H9 (cell line): Measurements from ENCODE around the gene TMEM272. TPM values are rescaled to one million over a fixed set of nuclear protein-coding genes. Genes with fewer than 3 reads are reported as not detected.

ENCODE experiments used
- DNase-seq: peaks from one replicate; pipeline ENCODE4 v3.0.0-alpha.2; 2017
- H2AFZ ChIP-seq: one replicate; pipeline ENCODE4 v1.6.1; 2013; ENCODE audit warnings: mild to moderate bottlenecking, low read length, control low read depth, moderate library complexity
- H2AK5ac ChIP-seq: 2 replicates; pipeline ENCODE4 v1.6.1; 2013; ENCODE audit warnings: low read length, control low read depth, mixed read lengths; ENCODE audit not compliant: insufficient read length
- H2BK120ac ChIP-seq: one replicate; pipeline ENCODE4 v1.6.1; 2013; ENCODE audit warnings: low read depth, mild to moderate bottlenecking, low read length, control low read depth, inconsistent platforms; ENCODE audit not compliant: poor library complexity, severe bottlenecking
- H2BK12ac ChIP-seq: 2 replicates; pipeline ENCODE4 v1.6.1; 2013; ENCODE audit warnings: low read length, control low read depth, mixed read lengths, low read depth; ENCODE audit not compliant: insufficient read length
- H2BK15ac ChIP-seq: 2 replicates; pipeline ENCODE4 v1.6.1; 2013; ENCODE audit warnings: low read depth, low read length, control low read depth
- H2BK20ac ChIP-seq: one replicate; pipeline ENCODE4 v1.6.1; 2013; ENCODE audit warnings: low read depth, mild to moderate bottlenecking, low read length, control low read depth, inconsistent platforms; ENCODE audit not compliant: poor library complexity, severe bottlenecking
- H2BK5ac ChIP-seq: 2 replicates; pipeline ENCODE4 v1.6.1; 2013; ENCODE audit warnings: low read length, control low read depth, mixed read lengths; ENCODE audit not compliant: insufficient read length
- H3K14ac ChIP-seq: 2 replicates; pipeline ENCODE4 v1.6.1; 2013; ENCODE audit warnings: low read length, control low read depth; ENCODE audit not compliant: insufficient read depth
- H3K18ac ChIP-seq: 2 replicates; pipeline ENCODE4 v1.6.1; 2013; ENCODE audit warnings: low read depth, mild to moderate bottlenecking, mixed read lengths, low read length, control low read depth; ENCODE audit not compliant: insufficient read length
- H3K23ac ChIP-seq: 2 replicates; pipeline ENCODE4 v1.6.1; 2013; ENCODE audit warnings: low read length, control low read depth, mixed read lengths, low read depth; ENCODE audit not compliant: insufficient read length
- H3K23me2 ChIP-seq: 2 replicates; pipeline ENCODE4 v1.6.1; 2013; ENCODE audit warnings: low read depth, mild to moderate bottlenecking, mixed read lengths, low read length, control low read depth; ENCODE audit not compliant: insufficient read length, poor library complexity, severe bottlenecking
- H3K27ac ChIP-seq: 2 replicates; pipeline ENCODE4 v1.5.1; 2013; ENCODE audit warnings: low read length, control low read depth, mixed read lengths, low read depth; ENCODE audit not compliant: insufficient read length
- H3K27me3 ChIP-seq: 2 replicates; pipeline ENCODE4 v1.6.1; 2013; ENCODE audit warnings: low read length, control low read depth, inconsistent platforms; ENCODE audit not compliant: insufficient read depth
- H3K4ac ChIP-seq: 2 replicates; pipeline ENCODE4 v1.6.1; 2013; ENCODE audit warnings: low read depth, mild to moderate bottlenecking, control low read depth, inconsistent platforms, low read length, moderate library complexity
- H3K4me1 ChIP-seq: 2 replicates; pipeline ENCODE4 v1.6.1; 2013; ENCODE audit warnings: low read length, control low read depth, inconsistent platforms; ENCODE audit not compliant: insufficient read depth
- H3K4me2 ChIP-seq: 2 replicates; pipeline ENCODE4 v1.6.1; 2013; ENCODE audit warnings: low read length, control low read depth, mixed read lengths; ENCODE audit not compliant: insufficient read length, insufficient read depth
- H3K56ac ChIP-seq: 2 replicates; pipeline ENCODE4 v1.6.1; 2013; ENCODE audit warnings: low read depth, mild to moderate bottlenecking, mixed read lengths, low read length, control low read depth; ENCODE audit not compliant: insufficient read length
- H3K79me1 ChIP-seq: 2 replicates; pipeline ENCODE4 v1.6.1; 2013; ENCODE audit warnings: low read depth, mild to moderate bottlenecking, moderate library complexity, low read length, control low read depth, inconsistent platforms; ENCODE audit not compliant: insufficient read depth, poor library complexity, severe bottlenecking
- H3K79me2 ChIP-seq: 2 replicates; pipeline ENCODE4 v1.6.1; 2013; ENCODE audit warnings: low read length, control low read depth, inconsistent platforms; ENCODE audit not compliant: insufficient read depth
- H3K9ac ChIP-seq: 2 replicates; pipeline ENCODE4 v1.6.1; 2013; ENCODE audit warnings: low read length, control low read depth, mixed read lengths; ENCODE audit not compliant: insufficient read length; ENCODE audit errors: extremely low read depth
- H3K9me3 ChIP-seq: one replicate; pipeline ENCODE4 v1.6.1; 2013; ENCODE audit warnings: low read depth, low read length, inconsistent platforms; ENCODE audit not compliant: control insufficient read depth
- H3T11ph ChIP-seq: one replicate; pipeline ENCODE4 v1.6.1; 2013; ENCODE audit warnings: mild to moderate bottlenecking, low read length, control low read depth, inconsistent platforms
- H4K20me1 ChIP-seq: one replicate; pipeline ENCODE4 v1.6.1; 2013; ENCODE audit not compliant: control insufficient read depth, insufficient read length, insufficient read depth
- H4K5ac ChIP-seq: 2 replicates; pipeline ENCODE4 v1.6.1; 2013; ENCODE audit warnings: low read depth, mild to moderate bottlenecking, mixed read lengths, low read length, control low read depth; ENCODE audit not compliant: insufficient read length
- H4K8ac ChIP-seq: replicated peaks from 2 replicates; pipeline ENCODE4 v1.6.1; 2013; ENCODE audit warnings: low read length, control low read depth, mixed read lengths, low read depth; ENCODE audit not compliant: insufficient read length
- H4K91ac ChIP-seq: 2 replicates; pipeline ENCODE4 v1.6.1; 2013; ENCODE audit warnings: low read depth, mild to moderate bottlenecking, moderate library complexity, mixed read lengths, low read length, control low read depth; ENCODE audit not compliant: insufficient read length
- H3K27ac Mint-ChIP-seq, 3 experiments: 2 replicates in 2 of 3; 3 replicates in 1 of 3; pipeline ENCODE4 v1.8.0; 2020 to 2021; ENCODE audit warnings: mixed read lengths in 3 of 3, mild to moderate bottlenecking in 1 of 3, moderate library complexity in 1 of 3
- H3K27me3 Mint-ChIP-seq: 2 replicates; pipeline ENCODE4 v1.8.0; 2021; ENCODE audit warnings: low read depth, mild to moderate bottlenecking, moderate library complexity, mixed read lengths
- H3K36me3 Mint-ChIP-seq, 3 experiments: 2 replicates in 2 of 3; 3 replicates in 1 of 3; pipeline ENCODE4 v1.8.0; 2020 to 2021; ENCODE audit warnings: low read depth in 3 of 3, mixed read lengths in 3 of 3; ENCODE audit not compliant: insufficient read depth in 1 of 3
- H3K4me1 Mint-ChIP-seq, 2 experiments: 2 replicates each; pipeline ENCODE4 v1.8.0; 2020; ENCODE audit warnings: mixed read lengths in 2 of 2
- H3K4me3 Mint-ChIP-seq, 2 experiments: 2 replicates in 1 of 2; 3 replicates in 1 of 2; pipeline ENCODE4 v1.8.0; 2020 to 2021; ENCODE audit warnings: mild to moderate bottlenecking in 2 of 2, mixed read lengths in 2 of 2, moderate library complexity in 1 of 2
- H3K9me3 Mint-ChIP-seq, 2 experiments: 2 replicates in 1 of 2; 3 replicates in 1 of 2; pipeline ENCODE4 v1.8.0; 2020; ENCODE audit warnings: mild to moderate bottlenecking in 2 of 2, mixed read lengths in 2 of 2, moderate library complexity in 1 of 2
- CTCF ChIP-seq: fragments of 200-600 bp; sonication (generic); conservative IDR thresholded peaks from 3 replicates; pipeline ENCODE4 v1.8.0; 2021; ENCODE audit warnings: antibody characterized with exemption, mild to moderate bottlenecking
- WGBS: extraction: QIAGEN DNeasy Blood & Tissue Kit; methylation state at CpG from one replicate; pipeline ENCODE4 v1.1.7; 2013; ENCODE audit warnings: missing lambda C conversion rate, low lambda C conversion rate, mixed read lengths; ENCODE audit not compliant: insufficient read length; ENCODE audit errors: extremely low coverage; 5-methylcytosine and 5-hydroxymethylcytosine counted together
- total RNA-seq: library from RNA; stranded (reverse); gene quantifications from 2 replicates; pipeline ENCODE4 v1.2.1, GENCODE V29; 2021

The TMEM272 gene
- total RNA-seq, 1 experiment from 2014 or later, result not detected

DNA sequence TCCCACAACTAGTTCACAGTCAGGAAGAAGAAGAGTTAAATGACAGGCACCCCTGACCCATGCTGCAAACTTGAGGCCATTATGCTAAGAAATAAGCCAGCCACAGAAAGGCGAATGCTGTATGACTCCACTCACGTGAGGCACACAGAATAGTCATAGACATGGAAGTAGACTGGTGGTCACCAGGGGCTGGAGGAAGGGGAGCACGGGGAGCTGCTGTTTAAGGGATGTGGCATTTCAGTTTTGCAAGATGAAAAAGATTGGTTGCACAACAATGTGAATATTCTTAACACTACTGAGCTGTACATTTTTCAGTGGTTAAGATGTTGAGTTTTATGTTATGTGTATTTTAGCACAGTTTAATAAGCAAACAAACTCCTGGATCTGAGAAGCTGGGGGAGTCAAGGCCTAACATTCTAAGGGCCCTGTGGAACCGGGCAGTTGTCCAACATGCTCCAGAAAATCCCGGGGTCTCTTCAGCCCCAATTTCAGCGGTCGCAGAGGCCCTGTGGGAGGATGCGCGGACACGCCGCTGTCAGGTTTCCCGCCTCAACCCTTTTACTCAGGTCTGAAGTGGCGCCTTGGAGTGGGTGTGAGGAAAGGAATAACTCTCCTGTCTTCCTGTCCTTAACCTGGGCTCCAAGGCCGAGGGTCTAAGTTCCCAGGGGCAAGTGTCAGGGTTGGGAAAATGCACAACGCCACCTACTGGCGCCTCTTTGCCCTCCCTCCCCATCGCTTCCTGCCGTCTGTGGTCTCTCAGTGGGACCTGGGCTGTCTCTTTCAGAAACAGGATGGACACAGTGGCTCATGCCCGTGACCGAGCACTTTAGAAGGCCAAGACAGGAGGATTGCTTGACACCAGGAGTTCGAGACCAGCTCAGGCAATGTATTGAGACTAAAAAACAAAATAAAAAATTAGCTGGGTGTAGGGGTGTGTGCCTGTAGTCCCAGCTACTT, 4.4 kb upstream of the TMEM272 start:
- Histone ChIP-seq H3K4me2 (no peak overlapping the region), H4K20me1 (no peaks in the 10 kb centered on the region), H3K79me2 (no peaks in the 10 kb centered on the region), H3K9ac (no peak overlapping the region), H3K23me2 (no peaks in the 10 kb centered on the region), H2BK12ac (no peak overlapping the region), H3K14ac (no peak overlapping the region), H3K79me1 (no peaks in the 10 kb centered on the region), H3K27ac (no peak overlapping the region), H3K9me3 (no peaks in the 10 kb centered on the region), H3K56ac (no peak overlapping the region), H3K4ac (no peak overlapping the region), H2BK5ac (no peak overlapping the region), H3K27me3 (no peaks in the 10 kb centered on the region), H4K5ac (no peak overlapping the region), H3K4me1 (no peaks in the 10 kb centered on the region), H2BK20ac (no peak overlapping the region), H3T11ph (no peak overlapping the region), H2AFZ (no peak overlapping the region), H2BK120ac (no peak overlapping the region), H3K23ac (no peak overlapping the region), H2BK15ac (no peak overlapping the region), H2AK5ac (no peak overlapping the region), H3K18ac (no peak overlapping the region), H4K8ac (no peak overlapping the region), H4K91ac (no peak overlapping the region)
- peaks cover 7 to 11% of the 10 kb centered on the region in 2 experiments for H3K4me1 Mint-ChIP-seq
- H3K36me3 Mint-ChIP-seq, result peaks cover 0 to 3% (median 0%) of the 10 kb centered on the region in 3 experiments; a peak in 1 of 7 replicates
- WGBS, result no CpG with 5 or more reads among the region's 21 CpGs
- DNase-seq, result peak; percentile 88
- TF ChIP-seq CTCF, result peak; percentile 91
- no peak overlapping the region for H3K4me3 Mint-ChIP-seq
- H3K9me3 Mint-ChIP-seq, result peaks cover 10 to 11% of the 10 kb centered on the region in 2 experiments; a peak in 4 of 5 replicates
- peaks cover 4% of the 10 kb centered on the region for H3K27me3 Mint-ChIP-seq
- no peak overlapping the region for H3K27ac Mint-ChIP-seq
